ENCODE data around the gene TNFAIP2.
"Not testable (repeated sequence)": the region's sequence is repeated elsewhere in the genome, so short reads cannot be mapped to it uniquely, and the experiment has no call there.

TNFAIP2 gene

GRCh38 chr14:103107455-103107854 is 15.8 kb upstream of the TNFAIP2 start:
- DNase-seq (ENCODE audit: low spot score) = no peak

GRCh38 chr14:103107941-103108748 is 15.1 kb upstream of the TNFAIP2 start:
- no peak for DNase-seq (ENCODE audit: low spot score)

GRCh38 chr14:103108749-103109207 is 14.5 kb upstream of the TNFAIP2 start:
- no peak for DNase-seq (ENCODE audit: low spot score)

- DNase-seq (ENCODE audit: low spot score) = no peak
These were observed 13.5 kb upstream of the TNFAIP2 start for GRCh38 chr14:103109535-103110441.

GRCh38 chr14:103110681-103111231 is 12.5 kb upstream of the TNFAIP2 start:
- DNase-seq (ENCODE audit: low spot score) = no peak

GRCh38 chr14:103111232-103111868 is 11.9 kb upstream of the TNFAIP2 start:
- DNase-seq (ENCODE audit: low spot score) = no peak

GRCh38 chr14:103112400-103113243 is 10.6 kb upstream of the TNFAIP2 start:
- no peak for DNase-seq (ENCODE audit: low spot score)

GRCh38 chr14:103113303-103113702 is 10.0 kb upstream of the TNFAIP2 start:
- DNase-seq (ENCODE audit: low spot score) = no peak

GRCh38 chr14:103113774-103114173 is 9.5 kb upstream of the TNFAIP2 start:
- DNase-seq (ENCODE audit: low spot score) = no peak

- DNase-seq (ENCODE audit: low spot score) = not testable (repeated sequence)
These were observed 8.1 kb upstream of the TNFAIP2 start for GRCh38 chr14:103115086-103115679.

GRCh38 chr14:103115845-103116572 is 7.3 kb upstream of the TNFAIP2 start:
- DNase-seq (ENCODE audit: low spot score) = no peak

GRCh38 chr14:103116636-103117035 is 6.6 kb upstream of the TNFAIP2 start:
- DNase-seq (ENCODE audit: low spot score) = no peak

GRCh38 chr14:103117499-103117898 is 5.8 kb upstream of the TNFAIP2 start:
- DNase-seq (ENCODE audit: low spot score) = not testable (repeated sequence)

- DNase-seq (ENCODE audit: low spot score) = no peak
These were observed 5.1 kb upstream of the TNFAIP2 start for GRCh38 chr14:103118018-103118662.

GRCh38 chr14:103118663-103119404 is 4.4 kb upstream of the TNFAIP2 start:
- no peak for DNase-seq (ENCODE audit: low spot score)

GRCh38 chr14:103119527-103119926 is 3.7 kb upstream of the TNFAIP2 start:
- DNase-seq (ENCODE audit: low spot score) = not testable (repeated sequence)

- no peak for DNase-seq (ENCODE audit: low spot score)
These were observed 2.0 kb upstream of the TNFAIP2 start for GRCh38 chr14:103121121-103121845.

All from putamen (tissue), 1 donor.